ENCODE measurements around the gene STOML2.

STOML2 gene

DNA sequence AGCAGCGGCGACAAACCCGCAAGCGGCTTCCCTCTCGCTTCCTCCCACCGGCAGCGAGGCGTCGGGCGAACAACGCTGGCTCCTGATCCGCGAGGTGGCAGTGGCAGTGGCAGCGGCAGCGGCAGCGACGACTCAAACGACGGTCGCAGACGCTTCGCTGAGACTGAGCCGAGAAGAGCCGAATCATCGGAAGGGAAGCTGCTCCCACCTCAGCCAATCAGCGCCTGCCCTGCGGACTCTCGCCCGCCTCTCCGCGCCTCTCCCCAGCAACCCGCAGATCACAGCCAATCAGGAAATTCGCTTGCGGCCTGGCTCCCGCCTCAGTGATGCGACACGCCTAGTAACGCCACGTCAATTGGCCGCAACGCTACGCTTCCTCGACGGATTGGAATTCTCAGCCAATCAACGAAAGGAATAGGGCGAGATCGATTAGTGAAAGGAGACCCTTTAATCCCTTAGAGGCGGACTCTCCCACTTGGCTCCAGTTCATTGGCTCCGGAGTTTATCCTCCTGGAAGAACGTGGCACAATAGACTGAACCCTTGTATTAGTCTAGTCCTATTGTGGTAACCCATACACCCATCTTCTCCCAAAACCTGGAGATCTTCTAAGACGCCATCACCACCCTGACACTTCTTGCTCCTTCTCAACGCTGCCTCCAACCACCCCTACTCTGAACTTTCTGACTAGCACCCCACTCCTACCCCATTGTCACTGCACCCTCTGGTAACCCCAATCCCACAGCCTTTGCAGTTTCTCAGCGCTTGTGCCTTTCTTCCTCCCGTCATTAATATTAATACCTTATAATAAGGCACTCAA is 30.3 kb downstream of the STOML2 start, which contains the start of gene VCP:
Gene VCP, minus strand, starts transcription at position 165 of the 818 bp plus-strand sequence. CDS start 272 bp downstream, outside the sequence.
- DNase-seq (ENCODE audit: low read depth) = peak; percentile 99

DNA sequence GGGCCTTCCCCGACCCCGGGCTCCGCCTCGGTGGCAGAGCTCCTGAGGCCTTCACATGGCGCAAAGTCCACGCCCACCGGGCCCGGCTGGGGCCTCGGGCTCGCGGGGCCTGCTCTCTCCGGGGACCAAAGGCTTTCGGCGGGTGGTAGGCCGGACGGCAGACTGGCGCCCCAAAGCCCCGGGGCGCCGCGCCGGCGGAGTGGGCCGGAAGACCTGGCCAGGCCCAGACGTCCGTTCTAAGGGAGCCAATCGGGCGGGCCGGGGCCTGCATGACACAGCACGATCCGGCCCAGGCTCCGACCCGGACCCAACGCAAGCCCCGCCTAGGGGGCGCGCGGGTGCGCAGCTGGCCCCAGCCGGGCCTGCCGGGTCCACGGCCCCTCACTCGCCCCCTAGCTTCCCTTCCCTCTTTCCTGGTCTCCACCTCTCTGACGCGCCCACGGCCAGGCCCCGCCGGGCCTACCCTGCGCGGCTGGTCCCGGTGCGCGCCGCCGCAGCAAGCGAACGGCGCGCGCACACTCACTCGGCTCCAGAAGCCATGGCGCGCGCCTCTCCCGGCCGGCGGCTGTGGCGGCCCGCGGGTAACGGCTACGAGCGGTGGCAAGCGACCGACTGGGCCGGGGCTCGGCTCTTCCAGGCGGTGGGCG is 31.0 kb downstream of the STOML2 start:
- DNase-seq (ENCODE audit: low read depth) = no peak

- DNase-seq (ENCODE audit: low read depth) = no peak
These were observed 31.8 kb downstream of the STOML2 start for GRCh38 chr9:35070823-35071813.

- no peak for DNase-seq (ENCODE audit: low read depth)
These were observed 33.9 kb downstream of the STOML2 start for GRCh38 chr9:35069020-35069419.

DNA sequence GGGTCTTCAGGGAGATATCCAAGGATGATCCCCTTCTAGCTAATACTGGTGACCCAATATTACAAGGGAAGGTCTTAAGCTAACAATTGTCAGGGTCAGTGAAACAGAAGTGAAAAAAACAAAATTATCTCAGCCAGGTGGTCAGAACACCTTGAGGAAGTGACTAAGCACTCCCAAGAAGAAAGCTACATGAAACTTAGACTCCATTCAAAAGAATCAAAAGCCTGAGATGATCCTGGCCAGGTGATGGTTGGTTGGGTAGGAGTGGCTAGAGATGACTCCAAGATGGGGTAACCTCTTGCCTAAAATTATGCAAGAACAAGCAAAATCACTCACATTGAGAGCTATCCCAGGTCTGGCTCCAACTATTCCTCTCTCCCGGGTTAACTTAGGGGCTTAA is 35.9 kb downstream of the STOML2 start:
- DNase-seq (ENCODE audit: low read depth) = no peak

GRCh38 chr9:35060548-35061207 is 42.3 kb downstream of the STOML2 start:
- DNase-seq (ENCODE audit: low read depth) = no peak

DNA sequence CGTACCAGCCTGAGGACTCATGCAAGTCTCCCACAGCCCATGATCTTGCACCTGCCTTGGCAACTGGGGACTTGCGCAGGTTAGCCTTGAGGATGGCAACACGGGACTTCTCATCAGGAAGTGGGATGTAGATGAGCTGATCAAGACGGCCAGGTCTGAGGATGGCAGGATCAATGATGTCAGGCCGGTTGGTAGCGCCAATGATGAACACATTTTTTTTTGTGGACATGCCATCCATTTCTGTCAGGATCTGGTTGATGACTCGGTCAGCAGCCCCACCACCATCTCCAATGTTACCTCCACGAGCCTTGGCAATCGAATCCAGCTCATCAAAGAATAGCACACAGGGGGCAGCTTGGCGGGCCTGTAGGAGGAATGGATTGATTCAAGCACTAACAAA is 43.5 kb downstream of the STOML2 start:
- no peak for DNase-seq (ENCODE audit: low read depth)

DNA sequence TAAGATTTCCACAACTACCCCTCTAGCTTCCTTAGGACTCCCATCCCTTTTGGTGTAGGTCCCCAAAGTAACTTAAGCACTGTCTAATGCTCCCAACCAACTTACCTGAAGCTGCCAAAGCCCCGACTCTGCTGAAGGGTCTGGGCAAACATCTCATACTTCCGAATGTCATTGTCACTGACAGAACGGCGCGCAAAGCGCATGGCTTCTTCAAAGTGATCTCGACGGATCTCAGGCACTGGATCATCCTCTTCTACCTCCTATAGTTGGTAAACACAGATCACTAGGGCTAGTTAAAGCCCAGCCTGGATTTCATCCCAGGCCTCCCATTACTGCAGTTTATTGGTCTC is 45.7 kb downstream of the STOML2 start:
- no peak for DNase-seq (ENCODE audit: low read depth)

GRCh38 chr9:35056571-35057270 is 46.2 kb downstream of the STOML2 start:
- DNase-seq (ENCODE audit: low read depth) = no peak

DNA sequence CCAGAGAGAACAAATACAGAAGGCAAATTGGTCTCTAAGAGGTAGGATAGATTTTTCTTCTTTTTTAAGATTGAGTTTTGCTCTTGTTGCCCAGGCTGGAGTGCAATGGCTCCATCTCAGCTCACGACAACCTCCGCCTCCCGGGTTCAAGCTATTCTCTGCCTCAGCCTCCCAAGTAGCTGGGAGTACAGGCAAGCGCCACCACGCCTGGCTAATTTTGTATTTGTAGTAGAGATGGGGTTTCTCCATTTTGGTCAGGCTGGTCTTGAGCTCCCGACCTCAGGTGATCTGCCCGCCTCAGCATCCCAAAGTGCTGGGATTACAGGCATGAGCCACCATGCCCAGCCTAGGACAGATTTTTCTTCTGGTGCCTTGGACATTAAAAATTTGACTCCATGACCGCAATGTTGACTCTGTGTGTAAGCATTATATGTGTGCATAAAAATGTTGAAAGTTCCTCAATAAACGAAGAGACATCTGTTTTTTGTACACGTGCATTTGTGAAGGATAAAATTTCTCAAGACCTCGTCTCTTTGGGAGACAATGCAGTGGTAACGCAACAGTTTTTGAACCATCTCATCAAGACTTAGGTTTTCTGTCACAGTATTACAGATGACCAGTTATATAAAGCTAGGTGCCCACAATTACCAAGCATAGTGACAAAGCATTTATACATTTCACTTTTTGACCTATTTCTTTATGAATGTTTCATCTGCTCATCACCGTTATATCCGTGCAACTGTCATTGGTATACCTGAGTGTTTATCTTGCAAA is 47.9 kb downstream of the STOML2 start:
- DNase-seq (ENCODE audit: low read depth) = no peak

GRCh38 chr9:35054185-35054835 is 48.6 kb downstream of the STOML2 start:
- DNase-seq (ENCODE audit: low read depth) = no peak

GRCh38 chr9:35051069-35051967 is 51.6 kb downstream of the STOML2 start:
- DNase-seq (ENCODE audit: low read depth) = no peak
